K562 (cell line): Measurements from ENCODE around the gene MPRIP. TPM values are rescaled to one million over a fixed set of nuclear protein-coding genes. Genes with fewer than 3 reads are reported as not detected.
A peak's percentile ranks its signal among the peaks of the same experiment; 100 is the strongest.

Experiments used
- BRD4 ChIP-seq: fragments of 200-600 bp; sonication (generic); IDR thresholded peaks from 2 replicates; pipeline ENCODE4 v1.6.1; 2017; ENCODE audit warnings: inconsistent platforms
- CEBPG ChIP-seq, 3 experiments: fragments of 200-800 bp in 1 of 3; sonication (Bioruptor generic) in 1 of 3; sonication (generic) in 1 of 3; formaldehyde crosslinking in 1 of 3; IDR thresholded peaks in 2 of 3; conservative IDR thresholded peaks in 1 of 3; 2 replicates each; pipeline versions ENCODE4 v1.6.1 to v1.8.0; 2016 to 2022; ENCODE audit warnings: missing compliant biosample characterization in 2 of 3, missing genetic modification characterization in 2 of 3, mild to moderate bottlenecking in 1 of 3, missing genetic modification reagents in 1 of 3
- HDAC2 ChIP-seq: fragments of 450-650 bp; IDR thresholded peaks from 2 replicates; pipeline ENCODE4 v1.6.1; 2016; ENCODE audit warnings: mild to moderate bottlenecking
- HMGN3 ChIP-seq: IDR thresholded peaks from 2 replicates; pipeline ENCODE4 v1.6.1; 2011; ENCODE audit warnings: borderline replicate concordance, low read depth, mild to moderate bottlenecking, mixed read lengths, low read length; ENCODE audit not compliant: insufficient read length; ENCODE audit errors: extremely low read depth
- MCM2 ChIP-seq: fragments of 450-650 bp; IDR thresholded peaks from 2 replicates; pipeline ENCODE4 v1.6.1; 2017; ENCODE audit warnings: low read depth, mild to moderate bottlenecking
- MTA2 ChIP-seq: fragments of 450-650 bp; IDR thresholded peaks from 2 replicates; pipeline ENCODE4 v1.6.1; 2016; ENCODE audit warnings: low read depth
- POLR2A ChIP-seq: fragments of 450-650 bp; conservative IDR thresholded peaks from 2 replicates; pipeline ENCODE4 v1.6.1; 2016
- PRMT5 ChIP-seq: sonication (generic); formaldehyde crosslinking; IDR thresholded peaks from 2 replicates; pipeline ENCODE4 v1.5.0; 2020; ENCODE audit warnings: missing genetic modification reagents
- RBM39 ChIP-seq: fragments of 200-400 bp; formaldehyde crosslinking; optimal IDR thresholded peaks from 2 replicates; pipeline ENCODE3; 2018; ENCODE audit warnings: low read depth, low read length
- SMAD1 ChIP-seq: fragments of 150-350 bp; IDR thresholded peaks from 2 replicates; pipeline ENCODE4 v1.6.1; 2014; ENCODE audit warnings: low read length, low read depth; ENCODE audit not compliant: partially characterized antibody
- TAL1 ChIP-seq: fragments of 450-650 bp; IDR thresholded peaks from 2 replicates; pipeline ENCODE4 v1.6.1; 2016; ENCODE audit warnings: mild to moderate bottlenecking
- ZKSCAN8 ChIP-seq: fragments of 200-800 bp; sonication (Bioruptor generic); IDR thresholded peaks from 2 replicates; pipeline ENCODE4 v1.6.1; 2016; ENCODE audit warnings: missing genetic modification characterization, missing compliant biosample characterization
- ZNF347 ChIP-seq: fragments of 450-650 bp; formaldehyde crosslinking; IDR thresholded peaks from 2 replicates; pipeline ENCODE4 v1.4.0; 2020; ENCODE audit warnings: low read depth, mild to moderate bottlenecking, moderate library complexity
- ZNF766 ChIP-seq: fragments of 200-800 bp; sonication (Bioruptor generic); conservative IDR thresholded peaks from 2 replicates; pipeline ENCODE4 v1.6.1; 2016; ENCODE audit warnings: missing genetic modification characterization, missing compliant biosample characterization
- polyA plus RNA-seq, 8 experiments: library from polyadenylated mRNA; depleted of rRNA in 4 of 8; stranded (reverse) in 5 of 8; unstranded in 3 of 8; fragments of >200 nt; fragmentation: Nextera tagmentation in 2 of 8; fragmentation: Illumina TruSeq in 1 of 8; extraction: Ambion mirVana in 2 of 8; extraction: Trizol in 1 of 8; gene quantifications; 2 replicates each; pipeline versions ENCODE4 v1.2.1 to v1.2.3, GENCODE V29; 2011 to 2014; ENCODE audit warnings: inconsistent platforms in 1 of 8, missing spikeins in 1 of 8
- total RNA-seq, 7 experiments: library from RNA; depleted of rRNA in 6 of 7; stranded (reverse); fragments of >200 nt in 6 of 7; fragmentation: Illumina TruSeq in 2 of 7; extraction: Trizol in 2 of 7; gene quantifications; 2 replicates each; pipeline versions ENCODE4 v1.2.1 to v1.2.3, GENCODE V29; 2011 to 2021; ENCODE audit warnings: low replicate concordance in 1 of 7
- TF ChIP-seq, protein P1 (sequence below): fragments of 250-450 bp; sonication (Bioruptor Pico); IDR thresholded peaks from 2 replicates; pipeline ENCODE4 v1.8.0; 2021; ENCODE audit warnings: moderate library complexity, mild to moderate bottlenecking, inconsistent platforms
- TF ChIP-seq, protein P2 (sequence below): sonication (generic); formaldehyde crosslinking; IDR thresholded peaks from 2 replicates; pipeline ENCODE4 v1.8.0; 2022; ENCODE audit warnings: missing genetic modification reagents, mild to moderate bottlenecking, moderate library complexity, borderline replicate concordance

The MPRIP gene
- total and polyA plus RNA-seq, 9 of the 15 experiments (the other 6 are each of a cell fraction or from before 2014, with no cell fraction given) = 10.0 to 72.6 (median 30.1) TPM

DNA sequence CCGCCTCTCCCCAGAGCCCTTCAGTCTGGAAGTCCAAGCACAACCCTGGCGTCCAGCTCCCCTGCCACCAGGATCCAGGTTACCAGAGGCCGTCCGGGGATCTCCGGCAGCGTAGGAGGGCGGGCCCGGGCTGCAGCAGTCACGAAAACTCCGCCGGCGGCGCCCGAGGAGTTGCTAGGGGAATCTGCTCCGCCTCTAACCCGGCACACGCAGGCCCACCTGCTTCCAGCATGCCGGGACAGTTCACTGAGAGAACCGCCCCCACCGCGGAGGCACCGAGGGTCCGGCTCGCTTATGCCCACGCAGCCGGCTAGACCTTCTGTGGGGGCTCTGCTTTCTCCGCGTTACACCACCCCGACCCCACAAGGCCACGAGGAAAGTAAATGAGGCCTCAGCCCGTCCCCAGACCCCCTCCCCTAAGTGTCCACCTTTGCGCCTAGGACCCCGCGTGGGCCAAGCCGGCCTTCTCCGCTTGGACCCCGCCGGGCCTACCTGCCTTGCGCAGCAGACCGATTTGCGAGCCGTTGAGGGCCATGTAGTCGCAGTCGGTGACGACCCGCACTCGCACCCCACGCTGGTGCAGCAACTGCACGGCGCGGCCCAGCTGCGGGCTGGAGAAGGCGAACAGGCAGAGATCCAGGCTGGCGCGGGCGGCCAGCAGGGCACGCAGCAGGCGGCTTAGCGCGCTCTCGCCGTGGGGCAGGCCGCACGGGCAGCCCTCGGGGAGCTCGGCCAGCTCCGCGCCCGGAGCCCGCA, 163.3 kb downstream of the MPRIP start (continued):
- TF ChIP-seq HMGN3 = no peak
- no peak for TF ChIP-seq BRD4
- no peak for TF ChIP-seq CEBPG (CRISPR knock-in tag; IDR thresholded peaks at IDR 0.05)
- no peak for TF ChIP-seq CEBPG (tag; conservative IDR thresholded peaks at IDR 0.05 in 1 of 2, IDR thresholded peaks at IDR 0.05 in 1 of 2)
- no peak for TF ChIP-seq PRMT5 (CRISPR knock-in tag)
- TF ChIP-seq MCM2 = no peak
- TF ChIP-seq ZNF347 (CRISPR knock-in tag) = no peak
- no peak for TF ChIP-seq SMAD1
- TF ChIP-seq POLR2A = 0 out of 2 replicates have a peak, but pooled peaks have one; percentile 0
- no peak for TF ChIP-seq MTA2
- TF ChIP-seq, protein P1, sequence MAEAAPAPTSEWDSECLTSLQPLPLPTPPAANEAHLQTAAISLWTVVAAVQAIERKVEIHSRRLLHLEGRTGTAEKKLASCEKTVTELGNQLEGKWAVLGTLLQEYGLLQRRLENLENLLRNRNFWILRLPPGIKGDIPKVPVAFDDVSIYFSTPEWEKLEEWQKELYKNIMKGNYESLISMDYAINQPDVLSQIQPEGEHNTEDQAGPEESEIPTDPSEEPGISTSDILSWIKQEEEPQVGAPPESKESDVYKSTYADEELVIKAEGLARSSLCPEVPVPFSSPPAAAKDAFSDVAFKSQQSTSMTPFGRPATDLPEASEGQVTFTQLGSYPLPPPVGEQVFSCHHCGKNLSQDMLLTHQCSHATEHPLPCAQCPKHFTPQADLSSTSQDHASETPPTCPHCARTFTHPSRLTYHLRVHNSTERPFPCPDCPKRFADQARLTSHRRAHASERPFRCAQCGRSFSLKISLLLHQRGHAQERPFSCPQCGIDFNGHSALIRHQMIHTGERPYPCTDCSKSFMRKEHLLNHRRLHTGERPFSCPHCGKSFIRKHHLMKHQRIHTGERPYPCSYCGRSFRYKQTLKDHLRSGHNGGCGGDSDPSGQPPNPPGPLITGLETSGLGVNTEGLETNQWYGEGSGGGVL (CRISPR knock-in tag) = no peak
- TF ChIP-seq, protein P2, sequence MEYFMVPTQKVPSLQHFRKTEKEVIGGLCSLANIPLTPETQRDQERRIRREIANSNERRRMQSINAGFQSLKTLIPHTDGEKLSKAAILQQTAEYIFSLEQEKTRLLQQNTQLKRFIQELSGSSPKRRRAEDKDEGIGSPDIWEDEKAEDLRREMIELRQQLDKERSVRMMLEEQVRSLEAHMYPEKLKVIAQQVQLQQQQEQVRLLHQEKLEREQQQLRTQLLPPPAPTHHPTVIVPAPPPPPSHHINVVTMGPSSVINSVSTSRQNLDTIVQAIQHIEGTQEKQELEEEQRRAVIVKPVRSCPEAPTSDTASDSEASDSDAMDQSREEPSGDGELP = peak; percentile 51; the same call in 1 of the 2 replicates
- 0 out of 2 replicates have a peak, but pooled peaks have one; percentile 7 for TF ChIP-seq ZNF766 (CRISPR knock-in tag)
- TF ChIP-seq TAL1 = no peak
- TF ChIP-seq ZKSCAN8 (CRISPR knock-in tag) = no peak
- TF ChIP-seq RBM39 = no peak
- TF ChIP-seq HDAC2 = no peak
